Measurements from ENCODE around the gene PARP16. TPM values are rescaled to one million over a fixed set of nuclear protein-coding genes. Genes with fewer than 3 reads are reported as not detected.

Gene PARP16
- total and polyA plus RNA-seq, 9 of the 15 experiments (the other 6 are each of a cell fraction or from before 2014, with no cell fraction given) = 3.0 to 9.9 (median 5.8) TPM

GRCh38 chr15:65304381-65305149 lies 17.9 kb upstream of the PARP16 start, which contains the start of gene RNU5B-1 (continued):
- TF ChIP-seq ZNF740 (CRISPR knock-in tag; IDR thresholded peaks at IDR 0.05) (no peak; the same call in 1 of the 2 replicates), ZNF740 (tag; IDR thresholded peaks at IDR 0.05) (peak in 1 of 2 experiments; percentile 43; a peak in 1 of 4 replicates), ZNF184 (CRISPR knock-in tag; IDR thresholded peaks at IDR 0.05) (no peak), ZNF511 (CRISPR knock-in tag; IDR thresholded peaks at IDR 0.05) (no peak; the same call in 1 of the 2 replicates), POLR2A (conservative IDR thresholded peaks at IDR 0.05) (peak; percentile 100), ZNF644 (tag; IDR thresholded peaks at IDR 0.05; ENCODE audit: low read depth) (peak; percentile 94), ZNF174 (CRISPR knock-in tag; IDR thresholded peaks at IDR 0.05) (peak; percentile 96), MEF2D (tag; conservative IDR thresholded peaks at IDR 0.05; ENCODE audit: low read depth) (no peak; the same call in 1 of the 2 replicates), ATF1 (CRISPR knock-in tag; IDR thresholded peaks at IDR 0.05) (no peak), ATF1 (tag; IDR thresholded peaks at IDR 0.05) (peak; percentile 64), MEIS2 (IDR thresholded peaks at IDR 0.05; ENCODE audit: partially characterized antibody) (peak; percentile 44), CEBPB (tag; IDR thresholded peaks at IDR 0.05) (no peak), RBM17 (IDR thresholded peaks at IDR 0.05; ENCODE audit: borderline replicate concordance, low read depth, low read length) (no peak), ETS1 (conservative IDR thresholded peaks at IDR 0.05; ENCODE audit: control insufficient read depth, low read depth, low read length) (peak; percentile 72), ZC3H4 (CRISPR knock-in tag; IDR thresholded peaks at IDR 0.05; ENCODE audit: borderline replicate concordance) (0 out of 2 replicates have a peak, but pooled peaks have one; percentile 74), SAP30 (IDR thresholded peaks at IDR 0.05; ENCODE audit: borderline replicate concordance, insufficient read depth, low read depth, low read length, poor library complexity, severe bottlenecking) (no peak), SMARCB1 (IDR thresholded peaks at IDR 0.05; ENCODE audit: insufficient read length, low read depth) (no peak), FOXK1 (CRISPR knock-in tag; IDR thresholded peaks at IDR 0.05; ENCODE audit: borderline replicate concordance) (peak; percentile 100), SUPT5H (IDR thresholded peaks at IDR 0.05) (peak; percentile 100), KLF1 (tag; IDR thresholded peaks at IDR 0.05) (0 out of 2 replicates have a peak, but pooled peaks have one; percentile 22), SMAD1 (IDR thresholded peaks at IDR 0.05; ENCODE audit: low read depth, low read length, partially characterized antibody) (peak; percentile 100), NKRF (IDR thresholded peaks at IDR 0.05; ENCODE audit: borderline replicate concordance) (peak; percentile 48; the same call in 1 of the 2 replicates), ZNF717 (CRISPR knock-in tag; IDR thresholded peaks at IDR 0.05) (peak; percentile 97), DMBX1 (CRISPR knock-in tag; IDR thresholded peaks at IDR 0.05; ENCODE audit: borderline replicate concordance) (0 out of 2 replicates have a peak, but pooled peaks have one; percentile 70), HDAC3 (IDR thresholded peaks at IDR 0.05; ENCODE audit: borderline replicate concordance, partially characterized antibody) (peak; percentile 83)

Data from K562 (cell line).